GM12892 (cell line): Measurements from ENCODE around the gene MAPKAPK3.

ENCODE experiments used
- POLR2A ChIP-seq: IDR thresholded peaks from 2 replicates; pipeline ENCODE4 v1.6.1; 2011; ENCODE audit warnings: low read depth, low read length, control low read depth
- TAF1 ChIP-seq: IDR thresholded peaks from 2 replicates; pipeline ENCODE4 v1.6.1; 2011; ENCODE audit warnings: low read depth, mild to moderate bottlenecking, control low read depth, low read length, borderline replicate concordance

GRCh38 chr3:50568947-50569749, 47.8 kb upstream of the MAPKAPK3 start, which contains the start of gene HEMK1:
- TF ChIP-seq POLR2A (peak; percentile 70; the same call in 1 of the 2 replicates), TAF1 (peak; percentile 89)
